Right kidney (tissue), 9 donors: ENCODE results near the gene PRPF31.
A peak's percentile ranks its signal among the peaks of the same experiment; 100 is the strongest.
"Not testable (repeated sequence)": the region's sequence is repeated elsewhere in the genome, so short reads cannot be mapped to it uniquely, and the experiment has no call there.

Source experiments
- DNase-seq: peaks from one replicate; pipeline ENCODE4 v3.0.0-alpha.2; 2016
- long read RNA-seq, 8 donors: transcript quantifications; one replicate each; lab custom pipeline, GENCODE V29; 2026

Gene PRPF31
- long read RNA-seq, donor 1, transcript PRPF31-201 (14 exons, 2,126 nt): major isoform, 17 of 62 reads
- long read RNA-seq, donor 1, partial matches to known transcripts: 43 of 62 reads
- long read RNA-seq, donor 1, other reads (novel, unspliced or antisense): 0 of 62 reads
- long read RNA-seq, donor 2, transcript PRPF31-201 (14 exons, 2,126 nt): major isoform, 9 of 23 reads
- long read RNA-seq, donor 2, partial matches to known transcripts: 14 of 23 reads
- long read RNA-seq, donor 2, other reads (novel, unspliced or antisense): 0 of 23 reads
- long read RNA-seq, donor 3, partial matches to known transcripts: 16 of 17 reads
- long read RNA-seq, donor 3, other reads (novel, unspliced or antisense): 0 of 17 reads
- long read RNA-seq, donor 4, transcript PRPF31-201 (14 exons, 2,126 nt): major isoform, 10 of 11 reads
- long read RNA-seq, donor 4, partial matches to known transcripts: 0 of 11 reads
- long read RNA-seq, donor 4, other reads (novel, unspliced or antisense): 0 of 11 reads
- long read RNA-seq, donor 5, transcript PRPF31-201 (14 exons, 2,126 nt): major isoform, 18 of 24 reads
- long read RNA-seq, donor 5, partial matches to known transcripts: 6 of 24 reads
- long read RNA-seq, donor 5, other reads (novel, unspliced or antisense): 0 of 24 reads
- long read RNA-seq, donor 6, transcript PRPF31-201 (14 exons, 2,126 nt): major isoform, 8 of 46 reads
- long read RNA-seq, donor 6, partial matches to known transcripts: 38 of 46 reads
- long read RNA-seq, donor 6, other reads (novel, unspliced or antisense): 0 of 46 reads
- long read RNA-seq, donor 7, transcript PRPF31-201 (14 exons, 2,126 nt): major isoform, 25 of 44 reads
- long read RNA-seq, donor 7, partial matches to known transcripts: 18 of 44 reads
- long read RNA-seq, donor 7, other reads (novel, unspliced or antisense): 0 of 44 reads
- long read RNA-seq, donor 8, transcript PRPF31-201 (14 exons, 2,126 nt): major isoform, 12 of 29 reads
- long read RNA-seq, donor 8, partial matches to known transcripts: 17 of 29 reads
- long read RNA-seq, donor 8, other reads (novel, unspliced or antisense): 0 of 29 reads

- DNase-seq: peak; percentile 99
Measured at GRCh38 chr19:54115109-54116063, at the start of gene PRPF31, which contains the start of gene TFPT. Gene PRPF31 (plus strand): TSS chr19:54115754. CDS start chr19:54118279, 2,525 bp downstream. Gene TFPT (minus strand): TSS chr19:54115657. CDS start chr19:54115269, 388 bp downstream.

GRCh38 chr19:54069470-54069869 is 46.1 kb upstream of the PRPF31 start:
- DNase-seq: no peak

GRCh38 chr19:54073829-54074228 is 41.7 kb upstream of the PRPF31 start:
- no peak for DNase-seq

GRCh38 chr19:54074851-54075250 is 40.7 kb upstream of the PRPF31 start:
- no peak for DNase-seq

- no peak for DNase-seq
Measured at GRCh38 chr19:54077334-54077733, 38.2 kb upstream of the PRPF31 start.

- no peak for DNase-seq
Measured at GRCh38 chr19:54081032-54081431, 34.5 kb upstream of the PRPF31 start, which contains the start of gene TARM1. Gene TARM1 (minus strand): TSS chr19:54081365. CDS start chr19:54081340, 25 bp downstream.

GRCh38 chr19:54084410-54084809 is 31.1 kb upstream of the PRPF31 start:
- DNase-seq: no peak

- no peak for DNase-seq
Measured at GRCh38 chr19:54094426-54095000, 21.0 kb upstream of the PRPF31 start.

GRCh38 chr19:54095136-54095858 is 20.3 kb upstream of the PRPF31 start:
- no peak for DNase-seq

GRCh38 chr19:54095859-54096616 is 19.5 kb upstream of the PRPF31 start:
- peak; percentile 55 for DNase-seq

- no peak for DNase-seq
Measured at GRCh38 chr19:54096617-54097106, 18.9 kb upstream of the PRPF31 start.

GRCh38 chr19:54099190-54099902 is 16.2 kb upstream of the PRPF31 start:
- no peak for DNase-seq

- DNase-seq: not testable (repeated sequence)
Measured at GRCh38 chr19:54099903-54100255, 15.7 kb upstream of the PRPF31 start.

GRCh38 chr19:54100561-54100960 is 15.0 kb upstream of the PRPF31 start, which contains the start of gene OSCAR:
Gene OSCAR (minus strand): TSS chr19:54100803. CDS start chr19:54100792, 11 bp downstream.
- DNase-seq: no peak

- DNase-seq: peak; percentile 75
Measured at GRCh38 chr19:54102421-54103169, 13.0 kb upstream of the PRPF31 start, which contains the start of gene NDUFA3. Gene NDUFA3 (plus strand): TSS chr19:54102855. CDS start chr19:54102879, 24 bp downstream.

- DNase-seq: no peak
Measured at GRCh38 chr19:54104998-54105715, 10.4 kb upstream of the PRPF31 start.

- no peak for DNase-seq
Measured at GRCh38 chr19:54105796-54106195, 9.8 kb upstream of the PRPF31 start.
